Measurements from ENCODE around the gene ASXL2. TPM values are rescaled to one million over a fixed set of nuclear protein-coding genes. Genes with fewer than 3 reads are reported as not detected.

The ASXL2 gene
- total RNA-seq, 1 donor: 4.4 TPM

GRCh38 chr2:25692143-25692542 lies 186.1 kb downstream of the ASXL2 start:
- no peak overlapping the region for H3K4me3 ChIP-seq (ENCODE audit: low read length)
- H3K27me3 ChIP-seq (ENCODE audit: insufficient read depth, low read length): no peaks in the 10 kb centered on the region
- no peaks in the 10 kb centered on the region for H3K9me3 ChIP-seq (ENCODE audit: low read depth, low read length)
- no peaks in the 10 kb centered on the region for H3K4me1 ChIP-seq (ENCODE audit: insufficient read depth, low read length)

- no peak overlapping the region for H3K4me3 ChIP-seq (ENCODE audit: low read length)
- H3K9me3 ChIP-seq (ENCODE audit: low read depth, low read length): no peaks in the 10 kb centered on the region
- no peaks in the 10 kb centered on the region for H3K27me3 ChIP-seq (ENCODE audit: insufficient read depth, low read length)
- H3K4me1 ChIP-seq (ENCODE audit: insufficient read depth, low read length): no peaks in the 10 kb centered on the region
Observed at GRCh38 chr2:25690058-25690457, 188.2 kb downstream of the ASXL2 start.

GRCh38 chr2:25688236-25688635 lies 190.1 kb downstream of the ASXL2 start:
- Histone ChIP-seq H3K27me3 (ENCODE audit: insufficient read depth, low read length) (no peaks in the 10 kb centered on the region), H3K4me3 (ENCODE audit: low read length) (no peak overlapping the region), H3K4me1 (ENCODE audit: insufficient read depth, low read length) (no peaks in the 10 kb centered on the region), H3K9me3 (ENCODE audit: low read depth, low read length) (no peaks in the 10 kb centered on the region)

- no peak overlapping the region for H3K4me3 ChIP-seq (ENCODE audit: low read length)
- H3K27me3 ChIP-seq (ENCODE audit: insufficient read depth, low read length): no peaks in the 10 kb centered on the region
- H3K4me1 ChIP-seq (ENCODE audit: insufficient read depth, low read length): no peaks in the 10 kb centered on the region
- H3K9me3 ChIP-seq (ENCODE audit: low read depth, low read length): no peaks in the 10 kb centered on the region
Observed at GRCh38 chr2:25685741-25686140, 192.5 kb downstream of the ASXL2 start.

- Histone ChIP-seq H3K4me1 (ENCODE audit: insufficient read depth, low read length) (no peaks in the 10 kb centered on the region), H3K9me3 (ENCODE audit: low read depth, low read length) (no peaks in the 10 kb centered on the region), H3K27me3 (ENCODE audit: insufficient read depth, low read length) (no peaks in the 10 kb centered on the region), H3K4me3 (ENCODE audit: low read length) (no peak overlapping the region)
Observed at GRCh38 chr2:25684577-25685473, 193.5 kb downstream of the ASXL2 start.

Other genes with a start within 250 kb of the ASXL2 start
- gene DTNB, start 204.9 kb downstream of the ASXL2 start, total RNA-seq: 18.3 TPM
- gene KIF3C, start 104.0 kb upstream of the ASXL2 start, total RNA-seq: 1.7 TPM
- gene RAB10, start 155.6 kb upstream of the ASXL2 start, total RNA-seq: 24.5 TPM